Type B pancreatic cell (in vitro differentiated cells): ENCODE results near the gene PRMT7. TPM values are rescaled to one million over a fixed set of nuclear protein-coding genes. Genes with fewer than 3 reads are reported as not detected.

ENCODE experiments used
- DNase-seq: peaks from one replicate; pipeline ENCODE4 v3.0.0; 2021; ENCODE audit warnings: mixed read lengths; ENCODE audit not compliant: unreplicated experiment; ENCODE audit errors: extremely low spot score
- H3K27ac Mint-ChIP-seq: 2 replicates; pipeline ENCODE4 v1.8.0; 2021; ENCODE audit warnings: mild to moderate bottlenecking, mixed read lengths
- H3K27me3 Mint-ChIP-seq: 2 replicates; pipeline ENCODE4 v1.8.0; 2021; ENCODE audit warnings: mixed read lengths
- H3K36me3 Mint-ChIP-seq: 2 replicates; pipeline ENCODE4 v1.8.0; 2021; ENCODE audit warnings: mixed read lengths
- H3K4me1 Mint-ChIP-seq: one replicate; pipeline ENCODE4 v1.8.0; 2021; ENCODE audit warnings: mixed read lengths; ENCODE audit not compliant: unreplicated experiment
- H3K4me3 Mint-ChIP-seq: 2 replicates; pipeline ENCODE4 v1.8.0; 2021; ENCODE audit warnings: mild to moderate bottlenecking, mixed read lengths
- H3K9me3 Mint-ChIP-seq: 2 replicates; pipeline ENCODE4 v1.8.0; 2021; ENCODE audit warnings: mixed read lengths
- total RNA-seq: library from RNA; stranded (reverse); gene quantifications from 2 replicates; pipeline ENCODE4 v1.2.1, GENCODE V29; 2021; ENCODE audit warnings: low replicate concordance
- TF ChIP-seq, protein P1 (sequence below): fragments of 200-600 bp; sonication (generic); conservative IDR thresholded peaks from 2 replicates; pipeline ENCODE4 v1.5.0; 2021; ENCODE audit warnings: antibody characterized with exemption, mild to moderate bottlenecking

The PRMT7 gene
- total RNA-seq, 1 donor from 2014 or later, result 66.9 TPM

GRCh38 chr16:68267612-68268405 lies 43.0 kb upstream of the PRMT7 start:
- Mint-ChIP-seq H3K9me3 (no peaks in the 10 kb centered on the region), H3K36me3 (no peaks in the 10 kb centered on the region), H3K27me3 (no peaks in the 10 kb centered on the region), H3K27ac (peak overlapping the region; percentile 65), H3K4me3 (peak overlapping the region; percentile 67), H3K4me1 (peaks cover 32% of the 10 kb centered on the region)
- TF ChIP-seq, protein P1, sequence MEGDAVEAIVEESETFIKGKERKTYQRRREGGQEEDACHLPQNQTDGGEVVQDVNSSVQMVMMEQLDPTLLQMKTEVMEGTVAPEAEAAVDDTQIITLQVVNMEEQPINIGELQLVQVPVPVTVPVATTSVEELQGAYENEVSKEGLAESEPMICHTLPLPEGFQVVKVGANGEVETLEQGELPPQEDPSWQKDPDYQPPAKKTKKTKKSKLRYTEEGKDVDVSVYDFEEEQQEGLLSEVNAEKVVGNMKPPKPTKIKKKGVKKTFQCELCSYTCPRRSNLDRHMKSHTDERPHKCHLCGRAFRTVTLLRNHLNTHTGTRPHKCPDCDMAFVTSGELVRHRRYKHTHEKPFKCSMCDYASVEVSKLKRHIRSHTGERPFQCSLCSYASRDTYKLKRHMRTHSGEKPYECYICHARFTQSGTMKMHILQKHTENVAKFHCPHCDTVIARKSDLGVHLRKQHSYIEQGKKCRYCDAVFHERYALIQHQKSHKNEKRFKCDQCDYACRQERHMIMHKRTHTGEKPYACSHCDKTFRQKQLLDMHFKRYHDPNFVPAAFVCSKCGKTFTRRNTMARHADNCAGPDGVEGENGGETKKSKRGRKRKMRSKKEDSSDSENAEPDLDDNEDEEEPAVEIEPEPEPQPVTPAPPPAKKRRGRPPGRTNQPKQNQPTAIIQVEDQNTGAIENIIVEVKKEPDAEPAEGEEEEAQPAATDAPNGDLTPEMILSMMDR, result no peak
- no peak for DNase-seq

DNA sequence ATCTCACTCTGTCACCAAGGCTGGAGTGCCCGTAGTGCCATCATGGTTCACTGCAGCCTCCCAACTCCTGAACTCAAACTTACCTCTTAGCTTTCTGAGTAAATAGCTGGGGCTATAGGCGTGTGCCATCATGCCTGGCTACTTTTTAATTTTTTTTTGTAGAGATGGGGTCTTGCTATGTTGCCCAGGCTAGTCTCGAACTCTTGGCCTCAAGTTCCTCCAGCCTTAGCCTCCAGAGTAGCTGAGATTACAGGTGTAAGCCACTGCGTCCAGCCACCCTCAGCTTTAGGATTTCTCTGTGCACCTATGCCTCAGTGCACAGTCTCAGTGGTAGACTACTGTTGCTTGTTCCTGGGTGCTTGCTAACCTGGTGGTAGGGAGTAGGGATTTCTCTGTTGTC lies 41.0 kb upstream of the PRMT7 start:
- Mint-ChIP-seq H3K4me3 (no peak overlapping the region), H3K27ac (no peak overlapping the region), H3K9me3 (no peaks in the 10 kb centered on the region), H3K4me1 (peaks cover 26% of the 10 kb centered on the region), H3K27me3 (no peaks in the 10 kb centered on the region), H3K36me3 (peaks cover 4% of the 10 kb centered on the region)
- TF ChIP-seq, protein P1, result no peak
- no peak for DNase-seq

GRCh38 chr16:68270353-68270752 lies 40.5 kb upstream of the PRMT7 start:
- no peak for DNase-seq
- H3K36me3 Mint-ChIP-seq, result peaks cover 4% of the 10 kb centered on the region
- H3K4me3 Mint-ChIP-seq, result no peak overlapping the region
- H3K27me3 Mint-ChIP-seq, result no peaks in the 10 kb centered on the region
- peaks cover 21% of the 10 kb centered on the region for H3K4me1 Mint-ChIP-seq
- TF ChIP-seq, protein P1, result no peak
- H3K9me3 Mint-ChIP-seq, result no peaks in the 10 kb centered on the region
- no peak overlapping the region for H3K27ac Mint-ChIP-seq

DNA sequence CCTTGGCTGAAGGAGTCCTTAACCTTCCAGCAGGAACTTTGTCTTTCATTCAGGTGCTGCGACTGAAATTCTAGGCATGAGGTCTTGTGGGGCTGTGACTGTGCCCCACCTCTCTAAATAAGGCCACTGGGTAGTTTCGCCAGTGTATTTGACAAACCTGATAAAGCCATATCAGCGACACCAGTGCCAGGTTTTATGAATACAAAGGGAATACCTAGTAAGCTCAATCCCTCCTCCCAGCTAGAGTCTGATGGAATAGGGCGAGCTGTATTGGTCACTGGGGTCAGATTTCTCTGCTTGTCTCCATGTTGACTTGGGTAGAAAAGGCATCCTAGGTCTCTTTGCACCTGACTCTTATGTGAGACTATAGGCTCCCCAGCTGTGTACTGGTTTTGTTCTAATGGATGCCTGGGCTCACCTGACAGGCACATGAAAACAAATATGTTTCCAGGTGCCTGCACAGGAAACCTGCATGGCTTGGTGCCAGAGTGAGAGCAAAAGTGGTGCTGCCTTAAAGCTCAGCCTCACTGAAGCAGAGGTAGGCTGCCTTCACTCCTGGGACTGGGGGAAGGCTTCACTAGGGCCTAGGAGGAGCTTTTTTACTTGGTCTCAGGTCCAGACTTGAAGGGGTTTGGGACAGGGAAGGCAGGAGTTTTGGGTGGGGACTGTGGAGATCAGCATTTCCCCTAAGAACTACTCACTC lies 38.2 kb upstream of the PRMT7 start:
- H3K27ac Mint-ChIP-seq, result peak overlapping the region; percentile 26
- peaks cover 4% of the 10 kb centered on the region for H3K36me3 Mint-ChIP-seq
- TF ChIP-seq, protein P1, result no peak
- H3K9me3 Mint-ChIP-seq, result no peaks in the 10 kb centered on the region
- H3K27me3 Mint-ChIP-seq, result no peaks in the 10 kb centered on the region
- DNase-seq, result no peak
- no peak overlapping the region for H3K4me3 Mint-ChIP-seq
- peaks cover 21% of the 10 kb centered on the region for H3K4me1 Mint-ChIP-seq

DNA sequence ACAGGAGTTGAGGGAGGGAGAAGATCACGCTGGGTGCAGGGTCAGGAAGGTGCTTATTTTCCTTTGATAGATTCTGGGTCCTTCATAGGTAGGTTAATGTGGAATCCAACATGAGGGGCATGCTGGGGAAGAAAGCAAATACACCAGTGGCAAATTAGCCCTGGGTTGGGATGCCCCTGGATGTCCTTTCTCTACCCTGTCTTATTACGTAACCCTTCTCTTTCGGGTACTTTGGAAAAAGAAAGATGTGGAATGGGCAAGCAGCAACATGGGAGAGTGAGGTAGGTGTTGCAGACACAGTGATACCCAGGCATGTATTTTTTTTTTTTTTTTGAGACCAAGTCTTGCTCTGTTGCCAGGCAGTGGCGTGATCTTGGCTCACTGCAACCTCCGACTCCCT lies 37.4 kb upstream of the PRMT7 start:
- H3K36me3 Mint-ChIP-seq, result peaks cover 4% of the 10 kb centered on the region
- H3K4me3 Mint-ChIP-seq, result no peak overlapping the region
- no peak for DNase-seq
- H3K9me3 Mint-ChIP-seq, result no peaks in the 10 kb centered on the region
- H3K27me3 Mint-ChIP-seq, result no peaks in the 10 kb centered on the region
- TF ChIP-seq, protein P1, result no peak
- peak overlapping the region; percentile 6 for H3K27ac Mint-ChIP-seq
- peaks cover 14% of the 10 kb centered on the region for H3K4me1 Mint-ChIP-seq
